A673 (cell line): ENCODE results near the gene VPS13D. TPM values are rescaled to one million over a fixed set of nuclear protein-coding genes. Genes with fewer than 3 reads are reported as not detected.

Experiments used
- BruUV-seq: library from RNA; stranded (reverse); fragments of 400-500 nt; replicated peaks from 2 replicates; lab custom pipeline; 2021; lab: Mats Ljungman, UMichigan
- CTCF ChIA-PET: fragments of 300-600 bp; sonication (Branson Sonifier 250); formaldehyde crosslinking; loops from one replicate; lab custom pipeline; 2022; ENCODE audit warnings: antibody characterized with exemption; lab: Charles Lee
- POLR2A ChIA-PET: fragments of 300-600 bp; sonication (Branson Sonifier 250); formaldehyde crosslinking; loops from one replicate; lab custom pipeline; 2022; ENCODE audit warnings: antibody characterized with exemption; ENCODE audit not compliant: low non-redundant PET; lab: Charles Lee
- DNase-seq: peaks from one replicate; pipeline ENCODE4 v3.0.0-alpha.2; 2015; ENCODE audit warnings: low spot score
- H3K27ac ChIP-seq: fragments of 200-600 bp; sonication (generic); 2 replicates; pipeline ENCODE4 v1.5.1; 2016; ENCODE audit warnings: mixed run types, low read depth, mild to moderate bottlenecking, mixed read lengths, antibody characterized with exemption, low read length; ENCODE audit not compliant: poor library complexity, severe bottlenecking
- H3K27me3 ChIP-seq: fragments of 200-600 bp; sonication (generic); replicated peaks from 2 replicates; pipeline ENCODE4 v1.6.1; 2017; ENCODE audit warnings: mixed run types, low read depth, mild to moderate bottlenecking, mixed read lengths, antibody characterized with exemption, low read length; ENCODE audit not compliant: insufficient read depth, poor library complexity
- H3K36me3 ChIP-seq: fragments of 200-600 bp; sonication (generic); 2 replicates; pipeline ENCODE4 v1.6.1; 2016; ENCODE audit warnings: mixed run types, mild to moderate bottlenecking, mixed read lengths, antibody characterized with exemption, low read length; ENCODE audit not compliant: insufficient read depth, poor library complexity, severe bottlenecking
- H3K4me1 ChIP-seq: fragments of 200-600 bp; sonication (generic); 2 replicates; pipeline ENCODE4 v1.6.1; 2017; ENCODE audit warnings: mixed run types, mild to moderate bottlenecking, mixed read lengths, antibody characterized with exemption, low read length; ENCODE audit not compliant: insufficient read depth, poor library complexity, severe bottlenecking
- H3K4me3 ChIP-seq: fragments of 200-600 bp; sonication (generic); 2 replicates; pipeline ENCODE4 v1.5.1; 2016; ENCODE audit warnings: low read depth, mixed run types, mild to moderate bottlenecking, mixed read lengths, low read length; ENCODE audit not compliant: poor library complexity, severe bottlenecking
- H3K9me3 ChIP-seq: fragments of 200-600 bp; sonication (generic); 2 replicates; pipeline ENCODE4 v1.6.1; 2016; ENCODE audit warnings: mixed run types, low read depth, mild to moderate bottlenecking, mixed read lengths, antibody characterized with exemption, low read length; ENCODE audit not compliant: poor library complexity, severe bottlenecking
- CTCF ChIP-seq: fragments of 300-800, 200-600 bp; sonication (generic); conservative IDR thresholded peaks from 2 replicates; pipeline ENCODE4 v1.5.1; 2017; ENCODE audit warnings: low read depth, mild to moderate bottlenecking, antibody characterized with exemption, low read length, moderate library complexity, mixed read lengths
- EZH2 ChIP-seq: fragments of 200-600 bp; sonication (generic); IDR thresholded peaks from 2 replicates; pipeline ENCODE4 v1.6.1; 2017; ENCODE audit warnings: borderline replicate concordance, low read depth, mild to moderate bottlenecking, mixed read lengths, antibody characterized with exemption, low read length; ENCODE audit not compliant: poor library complexity, severe bottlenecking
- intact Hi-C: fragments of 100-400 bp; cut with micrococcal nuclease; formaldehyde crosslinking; loops from one replicate; pipeline ENCODE4 v1.10.0; 2022; ENCODE audit not compliant: unreplicated experiment
- total RNA-seq: library from RNA; stranded (reverse); gene quantifications from 2 replicates; pipeline ENCODE4 v1.2.3, GENCODE V29; 2021

The VPS13D gene
- total RNA-seq, 1 experiment from 2014 or later: 32.5 TPM

GRCh38 chr1:12302798-12303447 is 73.1 kb downstream of the VPS13D start:
- BruUV-seq: no TSS peak
- no peak for TF ChIP-seq EZH2
- no peak for TF ChIP-seq CTCF
- peaks cover 12% of the 10 kb centered on the region for H3K4me1 ChIP-seq
- peaks cover 20% of the 10 kb centered on the region for H3K36me3 ChIP-seq
- peak; percentile 40 for DNase-seq
- intact Hi-C loops: no loop called here
- H3K27ac ChIP-seq: peak overlapping the region; percentile 27
- CTCF ChIA-PET: no interaction called here
- H3K27me3 ChIP-seq: no peaks in the 10 kb centered on the region
- POLR2A ChIA-PET: no interaction called here
- H3K4me3 ChIP-seq: no peak overlapping the region
- H3K9me3 ChIP-seq: no peaks in the 10 kb centered on the region

GRCh38 chr1:12305377-12305776 is 75.5 kb downstream of the VPS13D start:
- peaks cover 20% of the 10 kb centered on the region for H3K36me3 ChIP-seq
- BruUV-seq: no TSS peak
- ChIA-PET POLR2A (no interaction called here), CTCF (no interaction called here)
- no peak for TF ChIP-seq CTCF
- no peak for TF ChIP-seq EZH2
- no peak overlapping the region for H3K27ac ChIP-seq
- peaks cover 17% of the 10 kb centered on the region for H3K4me1 ChIP-seq
- DNase-seq: no peak
- H3K27me3 ChIP-seq: no peaks in the 10 kb centered on the region
- no peaks in the 10 kb centered on the region for H3K9me3 ChIP-seq
- H3K4me3 ChIP-seq: no peak overlapping the region
- intact Hi-C loops: no loop called here

GRCh38 chr1:12309783-12310742 is 80.2 kb downstream of the VPS13D start:
- Histone ChIP-seq H3K27me3 (no peaks in the 10 kb centered on the region), H3K4me3 (no peak overlapping the region), H3K4me1 (peaks cover 5% of the 10 kb centered on the region), H3K9me3 (no peaks in the 10 kb centered on the region), H3K27ac (no peak overlapping the region), H3K36me3 (peaks cover 27% of the 10 kb centered on the region)
- ChIA-PET POLR2A (no interaction called here), CTCF (no interaction called here)
- intact Hi-C loops: no loop called here
- peak; percentile 10 for DNase-seq
- TF ChIP-seq CTCF (no peak), EZH2 (no peak)
- no TSS peak for BruUV-seq
